OCI-LY1 (cell line): ENCODE measurements around the gene BAIAP3.

Experiments
- H2AFZ ChIP-seq: fragments of 200-600 bp; sonication (generic), shearing (Covaris generic); 2 replicates; pipeline ENCODE4 v1.6.0; 2014; ENCODE audit warnings: antibody characterized with exemption, mild to moderate bottlenecking, low read length
- H3F3A ChIP-seq: fragments of 200-600 bp; sonication (generic), shearing (Covaris generic); 2 replicates; pipeline ENCODE4 v1.6.0; 2014; ENCODE audit warnings: mild to moderate bottlenecking, antibody characterized with exemption, low read length, moderate library complexity; ENCODE audit not compliant: insufficient read depth
- H3K27ac ChIP-seq: fragments of 200-600 bp; sonication (generic); 2 replicates; pipeline ENCODE4 v1.5.1; 2014; ENCODE audit warnings: low read length, mixed run types, mild to moderate bottlenecking, low read depth; ENCODE audit not compliant: poor library complexity, severe bottlenecking
- H3K27me3 ChIP-seq: fragments of 200-600 bp; sonication (generic); 2 replicates; pipeline ENCODE4 v1.6.0; 2014; ENCODE audit warnings: antibody characterized with exemption, mild to moderate bottlenecking, low read length, moderate library complexity; ENCODE audit not compliant: insufficient read depth
- H3K36me3 ChIP-seq: fragments of 200-600 bp; sonication (generic); 2 replicates; pipeline ENCODE4 v1.6.1; 2014; ENCODE audit warnings: mild to moderate bottlenecking, antibody characterized with exemption, low read length, moderate library complexity, mixed read lengths; ENCODE audit not compliant: insufficient read depth
- H3K4me1 ChIP-seq: fragments of 200-600 bp; sonication (generic); 2 replicates; pipeline ENCODE4 v1.5.1; 2014; ENCODE audit warnings: mild to moderate bottlenecking, low read length, moderate library complexity; ENCODE audit not compliant: insufficient read depth, severe bottlenecking
- H3K4me2 ChIP-seq: fragments of 200-600 bp; sonication (generic), shearing (Covaris generic); 2 replicates; pipeline ENCODE4 v1.6.1; 2014; ENCODE audit warnings: low read length
- H3K4me3 ChIP-seq: fragments of 200-600 bp; sonication (generic); 2 replicates; pipeline ENCODE4 v1.5.1; 2014; ENCODE audit warnings: low read length, low read depth, mild to moderate bottlenecking, mixed read lengths; ENCODE audit not compliant: poor library complexity, severe bottlenecking
- H3K79me2 ChIP-seq: fragments of 200-600 bp; shearing (Covaris generic); 2 replicates; pipeline ENCODE4 v1.6.1; 2016; ENCODE audit warnings: mixed run types, low read length, mixed read lengths; ENCODE audit not compliant: insufficient read depth
- H3K9ac ChIP-seq: fragments of 200-600 bp; sonication (generic), shearing (Covaris generic); 2 replicates; pipeline ENCODE4 v1.6.1; 2014; ENCODE audit warnings: mild to moderate bottlenecking, low read length, mixed read lengths
- H3K9me2 ChIP-seq: fragments of 200-600 bp; sonication (generic), shearing (Covaris generic); 2 replicates; pipeline ENCODE4 v1.6.1; 2014; ENCODE audit warnings: low read depth, mild to moderate bottlenecking, low read length, mixed read lengths
- H3K9me3 ChIP-seq: fragments of 200-600 bp; shearing (Covaris generic); 2 replicates; pipeline ENCODE4 v1.6.1; 2014; ENCODE audit warnings: low read length, mixed read lengths
- H4K20me1 ChIP-seq: fragments of 200-600 bp; sonication (generic), shearing (Covaris generic); 2 replicates; pipeline ENCODE4 v1.6.0; 2016; ENCODE audit warnings: mild to moderate bottlenecking, low read length; ENCODE audit not compliant: insufficient read depth
- CTCF ChIP-seq: fragments of 200-600 bp; sonication (generic), shearing (Covaris generic); IDR thresholded peaks from 2 replicates; pipeline ENCODE4 v1.5.1; 2017; ENCODE audit warnings: mild to moderate bottlenecking, antibody characterized with exemption, low read length, moderate library complexity, mixed read lengths
- EZH2 ChIP-seq: fragments of 200-600 bp; sonication (generic), shearing (Covaris generic); IDR thresholded peaks from 2 replicates; pipeline ENCODE4 v1.8.0; 2017; ENCODE audit warnings: borderline replicate concordance, mixed run types, mild to moderate bottlenecking, antibody characterized with exemption, low read length, moderate library complexity, mixed read lengths

BAIAP3 gene

GRCh38 chr16:1381612-1382406 is 48.4 kb downstream of the BAIAP3 start:
- peaks cover 10% of the 10 kb centered on the region for H3K36me3 ChIP-seq
- H3K4me1 ChIP-seq: peaks cover 23% of the 10 kb centered on the region
- no peak overlapping the region for H2AFZ ChIP-seq
- no peak overlapping the region for H3K4me3 ChIP-seq
- peaks cover 9% of the 10 kb centered on the region for H3K79me2 ChIP-seq
- H3F3A ChIP-seq: no peaks in the 10 kb centered on the region
- TF ChIP-seq EZH2: no peak
- TF ChIP-seq CTCF: no peak
- no peak overlapping the region for H3K9ac ChIP-seq
- no peaks in the 10 kb centered on the region for H3K27me3 ChIP-seq
- H3K4me2 ChIP-seq: no peak overlapping the region
- no peak overlapping the region for H3K27ac ChIP-seq
- no peaks in the 10 kb centered on the region for H4K20me1 ChIP-seq
- H3K9me3 ChIP-seq: no peaks in the 10 kb centered on the region
- H3K9me2 ChIP-seq: no peaks in the 10 kb centered on the region

GRCh38 chr16:1383556-1383955 is 50.1 kb downstream of the BAIAP3 start:
- Histone ChIP-seq H3K9ac (no peak overlapping the region), H4K20me1 (no peaks in the 10 kb centered on the region), H3K4me1 (peaks cover 9% of the 10 kb centered on the region), H3K79me2 (peaks cover 4% of the 10 kb centered on the region), H3K4me3 (no peak overlapping the region), H3K4me2 (no peak overlapping the region), H3K9me2 (no peaks in the 10 kb centered on the region), H3K9me3 (no peaks in the 10 kb centered on the region), H3K27ac (no peak overlapping the region), H3F3A (no peaks in the 10 kb centered on the region), H2AFZ (no peak overlapping the region), H3K36me3 (peaks cover 13% of the 10 kb centered on the region), H3K27me3 (no peaks in the 10 kb centered on the region)
- TF ChIP-seq CTCF (no peak), EZH2 (no peak)

- Histone ChIP-seq H3K4me1 (no peaks in the 10 kb centered on the region), H3K36me3 (peaks cover 13% of the 10 kb centered on the region), H3K9me3 (no peaks in the 10 kb centered on the region), H2AFZ (no peak overlapping the region), H3K79me2 (no peaks in the 10 kb centered on the region), H3F3A (no peaks in the 10 kb centered on the region), H3K27me3 (no peaks in the 10 kb centered on the region), H3K27ac (no peak overlapping the region), H3K9me2 (no peaks in the 10 kb centered on the region), H4K20me1 (no peaks in the 10 kb centered on the region), H3K4me3 (no peak overlapping the region), H3K9ac (no peak overlapping the region), H3K4me2 (no peak overlapping the region)
- TF ChIP-seq EZH2 (no peak), CTCF (no peak)
These were observed 51.8 kb downstream of the BAIAP3 start for GRCh38 chr16:1385232-1385631.
